Dendritic cell treated with granulocyte-macrophage colony-stimulating factor and Interleukin-4, amounts not matched to agents 40 ng/mL and 50 ng/mL, for 4 days (primary cell): ENCODE data around the gene NACA.
"Not testable (repeated sequence)": the region's sequence is repeated elsewhere in the genome, so short reads cannot be mapped to it uniquely, and the experiment has no call there.

Experiments used
- H3K27ac Mint-ChIP-seq: one replicate; pipeline ENCODE4 v1.8.0; 2022; ENCODE audit warnings: mild to moderate bottlenecking, mixed read lengths
- H3K27me3 Mint-ChIP-seq: one replicate; pipeline ENCODE4 v1.8.0; 2022; ENCODE audit warnings: mild to moderate bottlenecking, mixed read lengths
- H3K36me3 Mint-ChIP-seq: one replicate; pipeline ENCODE4 v1.8.0; 2022; ENCODE audit warnings: low read depth, mixed read lengths
- H3K4me1 Mint-ChIP-seq: one replicate; pipeline ENCODE4 v1.8.0; 2022; ENCODE audit warnings: low read depth, mixed read lengths
- H3K4me3 Mint-ChIP-seq: one replicate; pipeline ENCODE4 v1.8.0; 2022; ENCODE audit warnings: mild to moderate bottlenecking, moderate library complexity, mixed read lengths
- H3K9me3 Mint-ChIP-seq: one replicate; pipeline ENCODE4 v1.8.0; 2022; ENCODE audit warnings: mixed read lengths
- intact Hi-C: fragments of 100-400 bp; cut with micrococcal nuclease; formaldehyde crosslinking; loops from one replicate; pipeline ENCODE4 v1.15.0; 2022

The NACA gene

GRCh38 chr12:56751712-56752598 is 26.9 kb upstream of the NACA start, which contains the start of gene PRIM1:
TSS of gene PRIM1 (minus strand) at chr12:56752323. CDS start at chr12:56752298, 25 bp downstream.
- Mint-ChIP-seq H3K4me3 (peak within 1 kb of the TSS; percentile 87), H3K9me3 (no peaks in the 10 kb centered on the region), H3K4me1 (peaks cover 51% of the 10 kb centered on the region), H3K27me3 (no peaks in the 10 kb centered on the region), H3K36me3 (peaks cover 6% of the 10 kb centered on the region), H3K27ac (peak within 1 kb of the TSS; percentile 74)
- intact Hi-C loops: no loop called here

- H3K4me3 Mint-ChIP-seq, intact Hi-C loops, H3K9me3 Mint-ChIP-seq, H3K27me3 Mint-ChIP-seq: not testable (repeated sequence)
- Mint-ChIP-seq H3K4me1 (peaks cover 51% of the 10 kb centered on the region), H3K27ac (peak overlapping the region; percentile 74), H3K36me3 (peaks cover 16% of the 10 kb centered on the region)
Measured at GRCh38 chr12:56750596-56750995, 25.5 kb upstream of the NACA start.

- H3K9me3 Mint-ChIP-seq: no peaks in the 10 kb centered on the region
- intact Hi-C loops: loop anchor here (2.0 kb wide), 1 partner anchor 61 kb away; the partner anchor contains the start of gene PTGES3
- no peaks in the 10 kb centered on the region for H3K27me3 Mint-ChIP-seq
- peak overlapping the region; percentile 45 for H3K4me3 Mint-ChIP-seq
- peak overlapping the region; percentile 74 for H3K27ac Mint-ChIP-seq
- H3K36me3 Mint-ChIP-seq: peaks cover 23% of the 10 kb centered on the region
- H3K4me1 Mint-ChIP-seq: peaks cover 51% of the 10 kb centered on the region
Measured at GRCh38 chr12:56749853-56750252, 24.8 kb upstream of the NACA start.

- Mint-ChIP-seq H3K4me3 (peak overlapping the region; percentile 45), H3K36me3 (peaks cover 26% of the 10 kb centered on the region), H3K9me3 (no peaks in the 10 kb centered on the region)
Measured at GRCh38 chr12:56749359-56749758, 24.3 kb upstream of the NACA start.

GRCh38 chr12:56728139-56728861 is 3.2 kb upstream of the NACA start:
- intact Hi-C loops: no loop called here
- Mint-ChIP-seq H3K4me3 (no peak overlapping the region), H3K36me3 (peaks cover 30% of the 10 kb centered on the region), H3K9me3 (no peaks in the 10 kb centered on the region), H3K27ac (peak overlapping the region; percentile 70), H3K27me3 (no peaks in the 10 kb centered on the region), H3K4me1 (peaks cover 22% of the 10 kb centered on the region)

More at GRCh38 chr12:56749359-56749758, 24.3 kb upstream of the NACA start:
- Mint-ChIP-seq H3K27ac (peak overlapping the region; percentile 74), H3K4me1 (peaks cover 51% of the 10 kb centered on the region), H3K27me3 (no peaks in the 10 kb centered on the region)
- intact Hi-C loops: loop anchor here (2.0 kb wide), 1 partner anchor 61 kb away; the partner anchor contains the start of gene PTGES3

GRCh38 chr12:56726196-56726675 is 1.1 kb upstream of the NACA start:
- Mint-ChIP-seq H3K36me3 (peaks cover 46% of the 10 kb centered on the region), H3K4me3 (peak overlapping the region; percentile 97), H3K4me1 (peaks cover 37% of the 10 kb centered on the region), H3K27ac (peak overlapping the region; percentile 99)
- H3K27me3 Mint-ChIP-seq, intact Hi-C loops, H3K9me3 Mint-ChIP-seq: not testable (repeated sequence)

GRCh38 chr12:56725723-56726102 is 614 bp upstream of the NACA start:
- peaks cover 42% of the 10 kb centered on the region for H3K4me1 Mint-ChIP-seq
- peak overlapping the region; percentile 97 for H3K4me3 Mint-ChIP-seq
- H3K9me3 Mint-ChIP-seq: no peaks in the 10 kb centered on the region
- peak overlapping the region; percentile 99 for H3K27ac Mint-ChIP-seq
- peaks cover 46% of the 10 kb centered on the region for H3K36me3 Mint-ChIP-seq
- H3K27me3 Mint-ChIP-seq: no peaks in the 10 kb centered on the region
- intact Hi-C loops: loop anchor here (1.0 kb wide), 2 partner anchors 37 to 79 kb away; partner anchors contain the start of gene PTGES3

GRCh38 chr12:56724701-56724971 is 463 bp downstream of the NACA start:
- no peaks in the 10 kb centered on the region for H3K9me3 Mint-ChIP-seq
- peak overlapping the region; percentile 97 for H3K4me3 Mint-ChIP-seq
- intact Hi-C loops: loop anchor here (5.0 kb wide), 1 partner anchor 87 kb away; no protein-coding TSS in a partner anchor
- H3K36me3 Mint-ChIP-seq: peaks cover 57% of the 10 kb centered on the region
- H3K27me3 Mint-ChIP-seq: no peaks in the 10 kb centered on the region
- H3K27ac Mint-ChIP-seq: peak overlapping the region; percentile 99
- peaks cover 53% of the 10 kb centered on the region for H3K4me1 Mint-ChIP-seq

- H3K9me3 Mint-ChIP-seq: no peaks in the 10 kb centered on the region
- intact Hi-C loops: loop anchor here (5.0 kb wide), 1 partner anchor 87 kb away; no protein-coding TSS in a partner anchor
- no peaks in the 10 kb centered on the region for H3K27me3 Mint-ChIP-seq
- H3K4me1 Mint-ChIP-seq: peaks cover 59% of the 10 kb centered on the region
- peak overlapping the region; percentile 99 for H3K27ac Mint-ChIP-seq
- H3K36me3 Mint-ChIP-seq: peaks cover 62% of the 10 kb centered on the region
- H3K4me3 Mint-ChIP-seq: peak overlapping the region; percentile 97
Measured at GRCh38 chr12:56723889-56724700, 1.0 kb downstream of the NACA start.

GRCh38 chr12:56723352-56723751 is 1.7 kb downstream of the NACA start:
- Mint-ChIP-seq H3K36me3 (peaks cover 70% of the 10 kb centered on the region), H3K9me3 (no peaks in the 10 kb centered on the region), H3K4me1 (peaks cover 62% of the 10 kb centered on the region), H3K27ac (peak overlapping the region; percentile 99), H3K4me3 (peak overlapping the region; percentile 97), H3K27me3 (no peaks in the 10 kb centered on the region)
- intact Hi-C loops: loop anchor here (5.0 kb wide), 1 partner anchor 86 kb away; no protein-coding TSS in a partner anchor

GRCh38 chr12:56722832-56723231 is 2.3 kb downstream of the NACA start:
- H3K36me3 Mint-ChIP-seq: peaks cover 70% of the 10 kb centered on the region
- H3K27ac Mint-ChIP-seq: peak overlapping the region; percentile 75
- peak overlapping the region; percentile 56 for H3K4me3 Mint-ChIP-seq
- intact Hi-C loops: loop anchor here (5.0 kb wide), 1 partner anchor 86 kb away; no protein-coding TSS in a partner anchor
- no peaks in the 10 kb centered on the region for H3K9me3 Mint-ChIP-seq
- H3K27me3 Mint-ChIP-seq: no peaks in the 10 kb centered on the region
- peaks cover 60% of the 10 kb centered on the region for H3K4me1 Mint-ChIP-seq

- Mint-ChIP-seq H3K27ac (peak overlapping the region; percentile 75), H3K27me3 (no peaks in the 10 kb centered on the region), H3K36me3 (peaks cover 78% of the 10 kb centered on the region), H3K4me1 (peaks cover 64% of the 10 kb centered on the region), H3K4me3 (peak overlapping the region; percentile 56), H3K9me3 (no peaks in the 10 kb centered on the region)
- intact Hi-C loops: loop anchor here (5.0 kb wide), 1 partner anchor 84 kb away; no protein-coding TSS in a partner anchor
Measured at GRCh38 chr12:56721721-56722120, 3.4 kb downstream of the NACA start.

GRCh38 chr12:56721216-56721615 is 3.9 kb downstream of the NACA start:
- intact Hi-C loops: loop anchor here (5.0 kb wide), 1 partner anchor 84 kb away; no protein-coding TSS in a partner anchor
- H3K4me3 Mint-ChIP-seq: peak overlapping the region; percentile 55
- no peaks in the 10 kb centered on the region for H3K27me3 Mint-ChIP-seq
- H3K4me1 Mint-ChIP-seq: peaks cover 69% of the 10 kb centered on the region
- H3K27ac Mint-ChIP-seq: peak overlapping the region; percentile 75
- H3K36me3 Mint-ChIP-seq: peaks cover 83% of the 10 kb centered on the region
- no peaks in the 10 kb centered on the region for H3K9me3 Mint-ChIP-seq
